H9 (cell line): ENCODE results near the gene COQ10B. TPM values are rescaled to one million over a fixed set of nuclear protein-coding genes. Genes with fewer than 3 reads are reported as not detected.

Experiments used
- DNase-seq: peaks from one replicate; pipeline ENCODE4 v3.0.0-alpha.2; 2017
- H2AFZ ChIP-seq: one replicate; pipeline ENCODE4 v1.6.1; 2013; ENCODE audit warnings: mild to moderate bottlenecking, low read length, control low read depth, moderate library complexity
- H2AK5ac ChIP-seq: 2 replicates; pipeline ENCODE4 v1.6.1; 2013; ENCODE audit warnings: low read length, control low read depth, mixed read lengths; ENCODE audit not compliant: insufficient read length
- H2BK120ac ChIP-seq: one replicate; pipeline ENCODE4 v1.6.1; 2013; ENCODE audit warnings: low read depth, mild to moderate bottlenecking, low read length, control low read depth, inconsistent platforms; ENCODE audit not compliant: poor library complexity, severe bottlenecking
- H2BK12ac ChIP-seq: 2 replicates; pipeline ENCODE4 v1.6.1; 2013; ENCODE audit warnings: low read length, control low read depth, mixed read lengths, low read depth; ENCODE audit not compliant: insufficient read length
- H2BK15ac ChIP-seq: 2 replicates; pipeline ENCODE4 v1.6.1; 2013; ENCODE audit warnings: low read depth, low read length, control low read depth
- H2BK20ac ChIP-seq: one replicate; pipeline ENCODE4 v1.6.1; 2013; ENCODE audit warnings: low read depth, mild to moderate bottlenecking, low read length, control low read depth, inconsistent platforms; ENCODE audit not compliant: poor library complexity, severe bottlenecking
- H2BK5ac ChIP-seq: 2 replicates; pipeline ENCODE4 v1.6.1; 2013; ENCODE audit warnings: low read length, control low read depth, mixed read lengths; ENCODE audit not compliant: insufficient read length
- H3K14ac ChIP-seq: 2 replicates; pipeline ENCODE4 v1.6.1; 2013; ENCODE audit warnings: low read length, control low read depth; ENCODE audit not compliant: insufficient read depth
- H3K18ac ChIP-seq: 2 replicates; pipeline ENCODE4 v1.6.1; 2013; ENCODE audit warnings: low read depth, mild to moderate bottlenecking, mixed read lengths, low read length, control low read depth; ENCODE audit not compliant: insufficient read length
- H3K23ac ChIP-seq: 2 replicates; pipeline ENCODE4 v1.6.1; 2013; ENCODE audit warnings: low read length, control low read depth, mixed read lengths, low read depth; ENCODE audit not compliant: insufficient read length
- H3K23me2 ChIP-seq: 2 replicates; pipeline ENCODE4 v1.6.1; 2013; ENCODE audit warnings: low read depth, mild to moderate bottlenecking, mixed read lengths, low read length, control low read depth; ENCODE audit not compliant: insufficient read length, poor library complexity, severe bottlenecking
- H3K27ac ChIP-seq: 2 replicates; pipeline ENCODE4 v1.5.1; 2013; ENCODE audit warnings: low read length, control low read depth, mixed read lengths, low read depth; ENCODE audit not compliant: insufficient read length
- H3K27me3 ChIP-seq: 2 replicates; pipeline ENCODE4 v1.6.1; 2013; ENCODE audit warnings: low read length, control low read depth, inconsistent platforms; ENCODE audit not compliant: insufficient read depth
- H3K4ac ChIP-seq: 2 replicates; pipeline ENCODE4 v1.6.1; 2013; ENCODE audit warnings: low read depth, mild to moderate bottlenecking, control low read depth, inconsistent platforms, low read length, moderate library complexity
- H3K4me1 ChIP-seq: 2 replicates; pipeline ENCODE4 v1.6.1; 2013; ENCODE audit warnings: low read length, control low read depth, inconsistent platforms; ENCODE audit not compliant: insufficient read depth
- H3K4me2 ChIP-seq: 2 replicates; pipeline ENCODE4 v1.6.1; 2013; ENCODE audit warnings: low read length, control low read depth, mixed read lengths; ENCODE audit not compliant: insufficient read length, insufficient read depth
- H3K56ac ChIP-seq: 2 replicates; pipeline ENCODE4 v1.6.1; 2013; ENCODE audit warnings: low read depth, mild to moderate bottlenecking, mixed read lengths, low read length, control low read depth; ENCODE audit not compliant: insufficient read length
- H3K79me1 ChIP-seq: 2 replicates; pipeline ENCODE4 v1.6.1; 2013; ENCODE audit warnings: low read depth, mild to moderate bottlenecking, moderate library complexity, low read length, control low read depth, inconsistent platforms; ENCODE audit not compliant: insufficient read depth, poor library complexity, severe bottlenecking
- H3K79me2 ChIP-seq: 2 replicates; pipeline ENCODE4 v1.6.1; 2013; ENCODE audit warnings: low read length, control low read depth, inconsistent platforms; ENCODE audit not compliant: insufficient read depth
- H3K9ac ChIP-seq: 2 replicates; pipeline ENCODE4 v1.6.1; 2013; ENCODE audit warnings: low read length, control low read depth, mixed read lengths; ENCODE audit not compliant: insufficient read length; ENCODE audit errors: extremely low read depth
- H3K9me3 ChIP-seq: one replicate; pipeline ENCODE4 v1.6.1; 2013; ENCODE audit warnings: low read depth, low read length, inconsistent platforms; ENCODE audit not compliant: control insufficient read depth
- H3T11ph ChIP-seq: one replicate; pipeline ENCODE4 v1.6.1; 2013; ENCODE audit warnings: mild to moderate bottlenecking, low read length, control low read depth, inconsistent platforms
- H4K20me1 ChIP-seq: one replicate; pipeline ENCODE4 v1.6.1; 2013; ENCODE audit not compliant: control insufficient read depth, insufficient read length, insufficient read depth
- H4K5ac ChIP-seq: 2 replicates; pipeline ENCODE4 v1.6.1; 2013; ENCODE audit warnings: low read depth, mild to moderate bottlenecking, mixed read lengths, low read length, control low read depth; ENCODE audit not compliant: insufficient read length
- H4K8ac ChIP-seq: replicated peaks from 2 replicates; pipeline ENCODE4 v1.6.1; 2013; ENCODE audit warnings: low read length, control low read depth, mixed read lengths, low read depth; ENCODE audit not compliant: insufficient read length
- H4K91ac ChIP-seq: 2 replicates; pipeline ENCODE4 v1.6.1; 2013; ENCODE audit warnings: low read depth, mild to moderate bottlenecking, moderate library complexity, mixed read lengths, low read length, control low read depth; ENCODE audit not compliant: insufficient read length
- H3K27ac Mint-ChIP-seq, 3 experiments: 2 replicates in 2 of 3; 3 replicates in 1 of 3; pipeline ENCODE4 v1.8.0; 2020 to 2021; ENCODE audit warnings: mixed read lengths in 3 of 3, mild to moderate bottlenecking in 1 of 3, moderate library complexity in 1 of 3
- H3K27me3 Mint-ChIP-seq: 2 replicates; pipeline ENCODE4 v1.8.0; 2021; ENCODE audit warnings: low read depth, mild to moderate bottlenecking, moderate library complexity, mixed read lengths
- H3K36me3 Mint-ChIP-seq, 3 experiments: 2 replicates in 2 of 3; 3 replicates in 1 of 3; pipeline ENCODE4 v1.8.0; 2020 to 2021; ENCODE audit warnings: low read depth in 3 of 3, mixed read lengths in 3 of 3; ENCODE audit not compliant: insufficient read depth in 1 of 3
- H3K4me1 Mint-ChIP-seq, 2 experiments: 2 replicates each; pipeline ENCODE4 v1.8.0; 2020; ENCODE audit warnings: mixed read lengths in 2 of 2
- H3K4me3 Mint-ChIP-seq, 2 experiments: 2 replicates in 1 of 2; 3 replicates in 1 of 2; pipeline ENCODE4 v1.8.0; 2020 to 2021; ENCODE audit warnings: mild to moderate bottlenecking in 2 of 2, mixed read lengths in 2 of 2, moderate library complexity in 1 of 2
- H3K9me3 Mint-ChIP-seq, 2 experiments: 2 replicates in 1 of 2; 3 replicates in 1 of 2; pipeline ENCODE4 v1.8.0; 2020; ENCODE audit warnings: mild to moderate bottlenecking in 2 of 2, mixed read lengths in 2 of 2, moderate library complexity in 1 of 2
- CTCF ChIP-seq: fragments of 200-600 bp; sonication (generic); conservative IDR thresholded peaks from 3 replicates; pipeline ENCODE4 v1.8.0; 2021; ENCODE audit warnings: antibody characterized with exemption, mild to moderate bottlenecking
- WGBS: extraction: QIAGEN DNeasy Blood & Tissue Kit; methylation state at CpG from one replicate; pipeline ENCODE4 v1.1.7; 2013; ENCODE audit warnings: missing lambda C conversion rate, low lambda C conversion rate, mixed read lengths; ENCODE audit not compliant: insufficient read length; ENCODE audit errors: extremely low coverage; 5-methylcytosine and 5-hydroxymethylcytosine counted together
- total RNA-seq: library from RNA; stranded (reverse); gene quantifications from 2 replicates; pipeline ENCODE4 v1.2.1, GENCODE V29; 2021

Gene COQ10B
- total RNA-seq, 1 experiment from 2014 or later = 16.2 TPM

- Mint-ChIP-seq H3K4me3 (no peak overlapping the region), H3K4me1 (peaks cover 23 to 39% of the 10 kb centered on the region in 2 experiments), H3K27ac (no peak overlapping the region), H3K27me3 (no peaks in the 10 kb centered on the region), H3K36me3 (peaks cover 13 to 34% (median 29%) of the 10 kb centered on the region in 3 experiments; a peak in 6 of 7 replicates), H3K9me3 (no peaks in the 10 kb centered on the region)
- Histone ChIP-seq H2BK15ac (no peak overlapping the region), H3K18ac (no peak overlapping the region), H3K4me1 (no peaks in the 10 kb centered on the region; the same call in 1 of the 2 replicates), H3K9me3 (no peaks in the 10 kb centered on the region), H3K23ac (no peak overlapping the region), H2BK12ac (no peak overlapping the region), H2AK5ac (no peak overlapping the region), H3K79me1 (no peaks in the 10 kb centered on the region), H3K4ac (no peak overlapping the region), H4K91ac (no peak overlapping the region), H3K27me3 (no peaks in the 10 kb centered on the region), H4K8ac (no peak overlapping the region), H4K20me1 (no peaks in the 10 kb centered on the region), H2BK5ac (no peak overlapping the region), H3K56ac (no peak overlapping the region), H2BK120ac (no peak overlapping the region), H4K5ac (no peak overlapping the region), H3K23me2 (no peaks in the 10 kb centered on the region), H3K14ac (no peak overlapping the region), H3K4me2 (no peak overlapping the region), H3K9ac (no peak overlapping the region), H3K79me2 (peaks cover 83% of the 10 kb centered on the region), H3T11ph (no peak overlapping the region), H2BK20ac (no peak overlapping the region), H2AFZ (no peak overlapping the region), H3K27ac (no peak overlapping the region)
- TF ChIP-seq CTCF = no peak
- DNase-seq = no peak
- no CpG with 5 or more reads among the region's 3 CpGs for WGBS
Observed at GRCh38 chr2:197427986-197428385, 25.4 kb upstream of the COQ10B start.
